Measurements from ENCODE around the gene CHD5. TPM values are rescaled to one million over a fixed set of nuclear protein-coding genes. Genes with fewer than 3 reads are reported as not detected.

Gene CHD5
- total and polyA plus RNA-seq, 4 donors: 0.10 to 0.55 (median 0.31) TPM

DNA sequence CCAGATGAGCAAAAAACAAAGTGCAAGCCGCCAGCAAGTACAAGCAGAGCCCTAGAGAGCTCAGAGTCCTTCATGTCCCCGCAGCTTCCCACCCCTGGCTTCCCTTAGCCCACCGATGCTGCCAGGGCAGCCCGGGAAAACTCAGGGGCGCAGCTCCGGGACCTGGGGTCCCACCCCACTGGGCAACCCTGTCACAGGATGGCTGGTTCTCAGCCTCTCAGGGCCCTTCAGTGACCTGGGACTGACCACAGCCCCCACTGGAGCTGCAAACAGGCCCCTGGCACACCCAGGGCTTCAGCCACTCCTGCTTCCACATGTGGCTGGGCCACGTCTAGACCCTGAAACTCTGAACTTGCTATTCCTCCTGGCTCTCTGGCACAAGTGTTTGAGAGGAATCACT is 49.5 kb downstream of the CHD5 start:
- WGBS, 2 donors: 79 to 88% methylated on average over 7 of the region's 7 CpGs
- Histone ChIP-seq H3K36me3 (ENCODE audit: control insufficient read depth in 4 of 4, insufficient read depth in 4 of 4, low read length in 4 of 4) (no peaks in the 10 kb centered on the region), H3K9me3 (ENCODE audit: control insufficient read depth in 4 of 4, insufficient read depth in 3 of 4, low read length in 3 of 4) (peaks cover 0 to 6% (median 0%) of the 10 kb centered on the region in 4 donors), H3K4me1 (ENCODE audit: control insufficient read depth in 5 of 5, insufficient read depth in 5 of 5, low read length in 5 of 5) (peaks cover 0 to 5% (median 0%) of the 10 kb centered on the region in 5 donors), H3K4me3 (no peak overlapping the region), H3K9ac (ENCODE audit: insufficient read depth in 1 of 2, low read length in 2 of 2) (no peak overlapping the region), H3K27ac (ENCODE audit: low read depth in 1 of 2, low read length in 1 of 2) (no peak overlapping the region), H3K27me3 (ENCODE audit: control insufficient read depth in 3 of 3, insufficient read depth in 3 of 3, low read length in 2 of 3) (peaks cover 0 to 6% (median 4%) of the 10 kb centered on the region in 3 donors)
- no peak for DNase-seq
- no peak for ATAC-seq (ENCODE audit: insufficient read depth, low FRiP score)
- no peak for TF ChIP-seq CTCF (IDR thresholded peaks at IDR 0.05; ENCODE audit: control extremely low read depth, extremely low read depth)

- H3K36me3 ChIP-seq (ENCODE audit: control insufficient read depth in 4 of 4, insufficient read depth in 4 of 4, low read length in 4 of 4): no peaks in the 10 kb centered on the region
- H3K4me1 ChIP-seq (ENCODE audit: control insufficient read depth in 5 of 5, insufficient read depth in 5 of 5, low read length in 5 of 5): peaks cover 0 to 5% (median 0%) of the 10 kb centered on the region in 5 donors
- DNase-seq (no peak), ATAC-seq (ENCODE audit: insufficient read depth, low FRiP score) (no peak)
- H3K4me3 ChIP-seq: no peak overlapping the region
- H3K27me3 ChIP-seq (ENCODE audit: control insufficient read depth in 3 of 3, insufficient read depth in 3 of 3, low read length in 2 of 3): peaks cover 0 to 6% (median 4%) of the 10 kb centered on the region in 3 donors
- no peak overlapping the region for H3K27ac ChIP-seq (ENCODE audit: low read depth in 1 of 2, low read length in 1 of 2)
- TF ChIP-seq CTCF (IDR thresholded peaks at IDR 0.05; ENCODE audit: control extremely low read depth, extremely low read depth): no peak
- no peak overlapping the region for H3K9ac ChIP-seq (ENCODE audit: insufficient read depth in 1 of 2, low read length in 2 of 2)
- WGBS, 2 donors: 79 to 88% methylated on average over 11 of the region's 11 CpGs
- H3K9me3 ChIP-seq (ENCODE audit: control insufficient read depth in 4 of 4, insufficient read depth in 3 of 4, low read length in 3 of 4): peaks cover 0 to 6% (median 0%) of the 10 kb centered on the region in 4 donors
Observed at GRCh38 chr1:6130036-6130435, 50.1 kb downstream of the CHD5 start.

GRCh38 chr1:6129313-6129712 is 50.8 kb downstream of the CHD5 start:
- 73 to 78% methylated on average over 9 of the region's 9 CpGs for WGBS, 2 donors
- Histone ChIP-seq H3K9ac (ENCODE audit: insufficient read depth in 1 of 2, low read length in 2 of 2) (no peak overlapping the region), H3K27me3 (ENCODE audit: control insufficient read depth in 3 of 3, insufficient read depth in 3 of 3, low read length in 2 of 3) (peaks cover 0 to 6% (median 4%) of the 10 kb centered on the region in 3 donors), H3K36me3 (ENCODE audit: control insufficient read depth in 4 of 4, insufficient read depth in 4 of 4, low read length in 4 of 4) (no peaks in the 10 kb centered on the region), H3K4me1 (ENCODE audit: control insufficient read depth in 5 of 5, insufficient read depth in 5 of 5, low read length in 5 of 5) (peaks cover 0 to 5% (median 0%) of the 10 kb centered on the region in 5 donors), H3K27ac (ENCODE audit: low read depth in 1 of 2, low read length in 1 of 2) (no peak overlapping the region), H3K9me3 (ENCODE audit: control insufficient read depth in 4 of 4, insufficient read depth in 3 of 4, low read length in 3 of 4) (peaks cover 0 to 6% (median 0%) of the 10 kb centered on the region in 4 donors), H3K4me3 (no peak overlapping the region)
- TF ChIP-seq CTCF (IDR thresholded peaks at IDR 0.05; ENCODE audit: control extremely low read depth, extremely low read depth): no peak
- ATAC-seq (ENCODE audit: insufficient read depth, low FRiP score) (no peak), DNase-seq (no peak)

Measured in lung (tissue), 12 donors.